SK-N-SH treated with all-trans-retinoic acid at 6 μM for 48 hours (cell line): Measurements from ENCODE around the gene TUG1.

Source experiments
- ARNTL ChIP-seq: fragments of 450-650 bp; formaldehyde crosslinking; IDR thresholded peaks from 2 replicates; pipeline ENCODE4 v1.5.0; 2020; ENCODE audit warnings: low read depth, mild to moderate bottlenecking, moderate library complexity, borderline replicate concordance
- BACH2 ChIP-seq: fragments of 250-450 bp; sonication (Bioruptor Pico); IDR thresholded peaks from 2 replicates; pipeline ENCODE4 v1.9.0; 2021; ENCODE audit warnings: mild to moderate bottlenecking, borderline replicate concordance
- CREB5 ChIP-seq: fragments of 250-450 bp; sonication (Bioruptor Pico); IDR thresholded peaks from 2 replicates; pipeline ENCODE4 v1.5.1; 2020; ENCODE audit warnings: low read depth, mild to moderate bottlenecking, moderate library complexity
- CSDC2 ChIP-seq: fragments of 250-450 bp; sonication (Bioruptor Pico); IDR thresholded peaks from 2 replicates; pipeline ENCODE4 v1.5.0; 2020; ENCODE audit warnings: mild to moderate bottlenecking, moderate library complexity
- GLIS3 ChIP-seq: fragments of 250-450 bp; sonication (Bioruptor Pico); IDR thresholded peaks from 2 replicates; pipeline ENCODE4 v1.5.0; 2020; ENCODE audit warnings: mild to moderate bottlenecking, moderate library complexity
- ISL1 ChIP-seq: fragments of 250-450 bp; sonication (Bioruptor Pico); IDR thresholded peaks from 2 replicates; pipeline ENCODE4 v2.1.2; 2022; ENCODE audit warnings: mild to moderate bottlenecking, moderate library complexity
- PATZ1 ChIP-seq: fragments of 250-450 bp; sonication (Bioruptor Pico); IDR thresholded peaks from 2 replicates; pipeline ENCODE4 v1.8.0; 2020; ENCODE audit warnings: mild to moderate bottlenecking, moderate library complexity, borderline replicate concordance
- RARB ChIP-seq: fragments of 250-450 bp; sonication (Bioruptor Pico); IDR thresholded peaks from 2 replicates; pipeline ENCODE4 v1.8.0; 2021; ENCODE audit warnings: mild to moderate bottlenecking, moderate library complexity
- ZFP30 ChIP-seq: fragments of 450-650 bp; formaldehyde crosslinking; IDR thresholded peaks from 2 replicates; pipeline ENCODE4 v1.5.0; 2022; ENCODE audit warnings: mild to moderate bottlenecking, moderate library complexity
- ZNF565 ChIP-seq: fragments of 450-650 bp; formaldehyde crosslinking; conservative IDR thresholded peaks from 2 replicates; pipeline ENCODE4 v1.5.0; 2020; ENCODE audit warnings: low read depth, mild to moderate bottlenecking, moderate library complexity
- TF ChIP-seq, protein P1 (sequence below): fragments of 250-450 bp; sonication (Bioruptor Pico); IDR thresholded peaks from 2 replicates; pipeline ENCODE4 v1.5.0; 2020; ENCODE audit warnings: mild to moderate bottlenecking, moderate library complexity

GRCh38 chr22:31005535-31005934 lies 36.5 kb downstream of the TUG1 start:
- TF ChIP-seq BACH2 (no peak), CREB5 (CRISPR knock-in tag) (no peak), CSDC2 (no peak), PATZ1 (no peak), ARNTL (CRISPR knock-in tag) (no peak), ZNF565 (CRISPR knock-in tag) (no peak), RARB (no peak), ISL1 (CRISPR knock-in tag) (no peak), ZFP30 (no peak), GLIS3 (CRISPR knock-in tag) (no peak)
- TF ChIP-seq, protein P1, sequence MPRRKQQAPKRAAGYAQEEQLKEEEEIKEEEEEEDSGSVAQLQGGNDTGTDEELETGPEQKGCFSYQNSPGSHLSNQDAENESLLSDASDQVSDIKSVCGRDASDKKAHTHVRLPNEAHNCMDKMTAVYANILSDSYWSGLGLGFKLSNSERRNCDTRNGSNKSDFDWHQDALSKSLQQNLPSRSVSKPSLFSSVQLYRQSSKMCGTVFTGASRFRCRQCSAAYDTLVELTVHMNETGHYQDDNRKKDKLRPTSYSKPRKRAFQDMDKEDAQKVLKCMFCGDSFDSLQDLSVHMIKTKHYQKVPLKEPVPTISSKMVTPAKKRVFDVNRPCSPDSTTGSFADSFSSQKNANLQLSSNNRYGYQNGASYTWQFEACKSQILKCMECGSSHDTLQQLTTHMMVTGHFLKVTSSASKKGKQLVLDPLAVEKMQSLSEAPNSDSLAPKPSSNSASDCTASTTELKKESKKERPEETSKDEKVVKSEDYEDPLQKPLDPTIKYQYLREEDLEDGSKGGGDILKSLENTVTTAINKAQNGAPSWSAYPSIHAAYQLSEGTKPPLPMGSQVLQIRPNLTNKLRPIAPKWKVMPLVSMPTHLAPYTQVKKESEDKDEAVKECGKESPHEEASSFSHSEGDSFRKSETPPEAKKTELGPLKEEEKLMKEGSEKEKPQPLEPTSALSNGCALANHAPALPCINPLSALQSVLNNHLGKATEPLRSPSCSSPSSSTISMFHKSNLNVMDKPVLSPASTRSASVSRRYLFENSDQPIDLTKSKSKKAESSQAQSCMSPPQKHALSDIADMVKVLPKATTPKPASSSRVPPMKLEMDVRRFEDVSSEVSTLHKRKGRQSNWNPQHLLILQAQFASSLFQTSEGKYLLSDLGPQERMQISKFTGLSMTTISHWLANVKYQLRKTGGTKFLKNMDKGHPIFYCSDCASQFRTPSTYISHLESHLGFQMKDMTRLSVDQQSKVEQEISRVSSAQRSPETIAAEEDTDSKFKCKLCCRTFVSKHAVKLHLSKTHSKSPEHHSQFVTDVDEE (CRISPR knock-in tag), result no peak
